Endothelial cell of coronary artery (primary cell): ENCODE measurements around the gene NEUROG1. TPM values are rescaled to one million over a fixed set of nuclear protein-coding genes. Genes with fewer than 3 reads are reported as not detected.

Experiments used
- total RNA-seq: library from RNA; depleted of rRNA; stranded (reverse); fragments of >200 nt; gene quantifications from 2 replicates; pipeline ENCODE4 v1.2.3, GENCODE V29; 2014

Gene NEUROG1
- total RNA-seq, result not detected in 2 replicates

GRCh38 chr5:135535820-135536801 lies at the start of gene NEUROG1:
TSS of gene NEUROG1 (minus strand) at chr5:135535964. CDS start at chr5:135535690, 274 bp downstream.

GRCh38 chr5:135578685-135579341 lies 43.0 kb upstream of the NEUROG1 start, which contains the start of gene CXCL14:
TSS of gene CXCL14 (minus strand) at chr5:135578991. CDS start at chr5:135578778, 213 bp downstream.

Other genes with a start within 250 kb of the NEUROG1 start
- gene MACROH2A1, start 136.7 kb downstream of the NEUROG1 start, total RNA-seq, result 164 and 196 TPM in 2 replicates
- gene DCANP1, start 88.6 kb downstream of the NEUROG1 start, total RNA-seq, result not detected in 2 replicates
- not detected in 2 replicates for gene TIFAB, start 83.6 kb downstream of the NEUROG1 start, total RNA-seq
- not detected in 2 replicates for gene CXCL14, start 43.0 kb upstream of the NEUROG1 start, total RNA-seq